D721Med (cell line): ENCODE data around the gene NF1.

Experiments used
- DNase-seq: peaks from one replicate; pipeline ENCODE4 v3.0.0; 2011; ENCODE audit warnings: low spot score; ENCODE audit not compliant: insufficient read length
- FAIRE-seq: peaks from 2 replicates; lab custom pipeline; 2011; peaks lifted over from hg19 to GRCh38; lab: Jason Lieb, UNC
- CTCF ChIP-seq: IDR thresholded peaks from 2 replicates; pipeline ENCODE4 v1.5.1; 2012; ENCODE audit warnings: mild to moderate bottlenecking, control low read depth; ENCODE audit not compliant: insufficient read depth; ENCODE audit errors: missing control alignments

NF1 gene

GRCh38 chr17:31113939-31114338 lies 19.2 kb downstream of the NF1 start:
- DNase-seq (no peak), FAIRE-seq (no peak)
- no peak for TF ChIP-seq CTCF

- FAIRE-seq = no peak
- DNase-seq = no peak
- TF ChIP-seq CTCF = no peak
Observed at GRCh38 chr17:31114956-31115555, 20.3 kb downstream of the NF1 start.

- FAIRE-seq = no peak
- DNase-seq = no peak
- TF ChIP-seq CTCF = no peak
Observed at GRCh38 chr17:31116167-31116566, 21.4 kb downstream of the NF1 start.

GRCh38 chr17:31122746-31123145 lies 28.0 kb downstream of the NF1 start:
- no peak for TF ChIP-seq CTCF
- no peak for FAIRE-seq
- no peak for DNase-seq

GRCh38 chr17:31126318-31126717 lies 31.5 kb downstream of the NF1 start:
- TF ChIP-seq CTCF = no peak
- FAIRE-seq = no peak
- no peak for DNase-seq

- no peak for TF ChIP-seq CTCF
- DNase-seq (no peak), FAIRE-seq (no peak)
Observed at GRCh38 chr17:31128241-31128640, 33.5 kb downstream of the NF1 start.
